Spleen (tissue), 11 donors: ENCODE results near the gene SSBP2. TPM values are rescaled to one million over a fixed set of nuclear protein-coding genes. Genes with fewer than 3 reads are reported as not detected.

Source experiments
- DNase-seq: peaks from one replicate; pipeline ENCODE4 v3.0.0-alpha.2; 2020
- H3K27ac ChIP-seq, 8 donors: fragments of 200-600 bp; sonication (generic) in 7 of 8; 1 replicate in 4 of 8; 2 replicates in 4 of 8; pipeline versions ENCODE4 v1.5.0 to v1.8.0; 2016 to 2021; ENCODE audit warnings: inconsistent platforms in 4 of 8, mild to moderate bottlenecking in 4 of 8, moderate library complexity in 1 of 8
- H3K27me3 ChIP-seq, 7 donors: fragments of 200-600 bp; sonication (generic) in 6 of 7; replicated peaks in 1 of 7; 1 replicate in 4 of 7; 2 replicates in 3 of 7; pipeline versions ENCODE4 v1.5.0 to v1.8.0; 2016 to 2021; ENCODE audit warnings: inconsistent platforms in 3 of 7, mild to moderate bottlenecking in 1 of 7
- H3K36me3 ChIP-seq, 6 donors: fragments of 200-600 bp; sonication (generic) in 5 of 6; 1 replicate in 4 of 6; 2 replicates in 2 of 6; pipeline versions ENCODE4 v1.5.0 to v1.8.0; 2016 to 2021; ENCODE audit warnings: inconsistent platforms in 2 of 6
- H3K4me1 ChIP-seq, 6 donors: fragments of 200-600 bp; sonication (generic) in 5 of 6; 1 replicate in 3 of 6; 2 replicates in 3 of 6; pipeline versions ENCODE4 v1.5.0 to v1.8.0; 2016 to 2021; ENCODE audit warnings: inconsistent platforms in 3 of 6
- H3K4me3 ChIP-seq, 8 donors: fragments of 200-600 bp; sonication (generic) in 7 of 8; 1 replicate in 4 of 8; 2 replicates in 4 of 8; pipeline versions ENCODE4 v1.5.0 to v1.8.0; 2016 to 2021; ENCODE audit warnings: inconsistent platforms in 4 of 8, mild to moderate bottlenecking in 4 of 8, moderate library complexity in 2 of 8
- H3K9me3 ChIP-seq, 8 donors: fragments of 200-600 bp; sonication (generic) in 7 of 8; 1 replicate in 4 of 8; 2 replicates in 4 of 8; pipeline versions ENCODE4 v1.5.0 to v1.8.0; 2016 to 2021; ENCODE audit warnings: inconsistent platforms in 4 of 8
- CTCF ChIP-seq, 11 experiments: fragments of 200-600 bp in 7 of 11; fragments of 450-650 bp in 4 of 11; sonication (generic) in 4 of 11; IDR thresholded peaks in 8 of 11; conservative IDR thresholded peaks in 3 of 11; 1 replicate in 7 of 11; 2 replicates in 4 of 11; pipeline versions ENCODE4 v1.4.0 to v1.8.0; 2016 to 2021; ENCODE audit warnings: antibody characterized with exemption in 11 of 11, inconsistent platforms in 4 of 11, mild to moderate bottlenecking in 1 of 11
- POLR2A ChIP-seq, 3 donors: fragments of 450-650 bp; IDR thresholded peaks; one replicate each; pipeline ENCODE4 v1.5.1; 2017; ENCODE audit warnings: antibody characterized with exemption in 3 of 3, mild to moderate bottlenecking in 1 of 3
- POLR2AphosphoS5 ChIP-seq, 3 donors: sonication (generic); formaldehyde crosslinking; IDR thresholded peaks; one replicate each; pipeline ENCODE4 v1.5.1; 2017; ENCODE audit warnings: antibody characterized with exemption in 3 of 3
- WGBS, 5 donors: extraction: QIAGEN DNeasy Blood & Tissue Kit in 3 of 5; methylation state at CpG; one replicate each; pipeline versions ENCODE4 v1.1.5 to v1.1.7; 2013 to 2018; 5-methylcytosine and 5-hydroxymethylcytosine counted together
- intact Hi-C: fragments of 100-400 bp; cut with DNase I; formaldehyde crosslinking; loops from one replicate; pipeline ENCODE4 v1.15.0; 2023; ENCODE audit warnings: low total_unique reads
- polyA plus RNA-seq, 3 donors: library from polyadenylated mRNA; stranded (reverse); fragments of 200-250 nt; gene quantifications; one replicate each; pipeline ENCODE4 v1.2.1, GENCODE V29; 2013
- total RNA-seq, 7 donors: library from RNA; depleted of rRNA in 3 of 7; stranded (reverse); fragments of >200 nt in 3 of 7; fragmentation: NEBNext Ultra II Directional in 4 of 7; extraction: Animal tissue kit (Norgen Biotek cat#: 25700) in 4 of 7; gene quantifications; one replicate each; pipeline versions ENCODE4 v1.1.0 to v1.2.1, GENCODE V29; 2016 to 2021
- donor health status: healthy with polysubstance abuse.
- donor health status: DM: no; HTN: no; CAD: no; lungs with moderate emphysema.
- donor health status: DM: no; HTN: no; CAD: no.
- donor health status: Bipolar disorder and iron deficiency.
- donor health status: healthy.
- donor health status: DM: no; HTN: no; CAD: no.
- donor health status: DM: yes; HTN: yes; CAD: no.

The SSBP2 gene
- total and polyA plus RNA-seq, 10 donors = 12.2 to 40.8 (median 29.6) TPM

GRCh38 chr5:81752644-81752963, 1.7 kb upstream of the SSBP2 start:
- DNase-seq = no peak
- peak overlapping the region in 4 of 8 donors; percentile 92 to 97 (median 96) for H3K27ac ChIP-seq
- WGBS, 5 donors = 89 to 97% (median 90%) methylated on average over 5 of the region's 5 CpGs
- H3K4me3 ChIP-seq = peak overlapping the region in 1 of 8 donors; percentile 94
- no peak for TF ChIP-seq POLR2AphosphoS5 (IDR thresholded peaks at IDR 0.05)
- TF ChIP-seq CTCF (IDR thresholded peaks at IDR 0.05 in 8 of 11, conservative IDR thresholded peaks at IDR 0.05 in 3 of 11) = no peak
- TF ChIP-seq POLR2A (IDR thresholded peaks at IDR 0.05) = no peak
- H3K9me3 ChIP-seq = no peaks in the 10 kb centered on the region
- peaks cover 16 to 39% (median 25%) of the 10 kb centered on the region in 6 donors for H3K4me1 ChIP-seq
- H3K27me3 ChIP-seq = peaks cover 0 to 7% (median 0%) of the 10 kb centered on the region in 7 donors
- intact Hi-C loops = loop anchor here (5.0 kb wide), 1 partner anchor 100 kb away; no protein-coding TSS in a partner anchor
- H3K36me3 ChIP-seq = no peaks in the 10 kb centered on the region

GRCh38 chr5:81751836-81752643, 1.1 kb upstream of the SSBP2 start:
- Histone ChIP-seq H3K4me3 (peak overlapping the region; percentile 79 to 99 (median 89)), H3K27me3 (peaks cover 0 to 7% (median 0%) of the 10 kb centered on the region in 7 donors), H3K27ac (peak overlapping the region; percentile 85 to 97 (median 94)), H3K4me1 (peaks cover 16 to 41% (median 26%) of the 10 kb centered on the region in 6 donors), H3K36me3 (no peaks in the 10 kb centered on the region), H3K9me3 (no peaks in the 10 kb centered on the region)
- intact Hi-C loops = loop anchor here (5.0 kb wide), 1 partner anchor 100 kb away; no protein-coding TSS in a partner anchor
- DNase-seq = no peak
- no peak for TF ChIP-seq CTCF (IDR thresholded peaks at IDR 0.05 in 8 of 11, conservative IDR thresholded peaks at IDR 0.05 in 3 of 11)
- TF ChIP-seq POLR2A (IDR thresholded peaks at IDR 0.05) = peak in 1 of 3 donors; percentile 2
- 28 to 72% (median 29%) methylated on average over 13 to 37 of the region's 37 CpGs for WGBS, 5 donors

GRCh38 chr5:81750308-81751008, 439 bp downstream of the SSBP2 start:
- peaks cover 0 to 7% (median 0%) of the 10 kb centered on the region in 7 donors for H3K27me3 ChIP-seq
- no peaks in the 10 kb centered on the region for H3K36me3 ChIP-seq
- H3K4me3 ChIP-seq = peak overlapping the region; percentile 79 to 99 (median 89)
- H3K27ac ChIP-seq = peak overlapping the region; percentile 85 to 97 (median 94)
- no peak for TF ChIP-seq POLR2AphosphoS5 (IDR thresholded peaks at IDR 0.05)
- peak in 1 of 3 donors; percentile 62 for TF ChIP-seq POLR2A (IDR thresholded peaks at IDR 0.05)
- H3K9me3 ChIP-seq = no peaks in the 10 kb centered on the region
- no peak for DNase-seq
- WGBS, 5 donors = 0 to 2% (median 1%) methylated on average over 33 to 90 of the region's 90 CpGs
- intact Hi-C loops = loop anchor here (5.0 kb wide), 1 partner anchor 102 kb away; no protein-coding TSS in a partner anchor
- H3K4me1 ChIP-seq = peaks cover 16 to 55% (median 27%) of the 10 kb centered on the region in 6 donors

- intact Hi-C loops = loop anchor here (5.0 to 10.0 kb wide), 3 partner anchors 103 to 245 kb away; no protein-coding TSS in a partner anchor
- H3K9me3 ChIP-seq = no peaks in the 10 kb centered on the region
- peaks cover 16 to 60% (median 27%) of the 10 kb centered on the region in 6 donors for H3K4me1 ChIP-seq
- peak overlapping the region; percentile 76 to 97 (median 94) for H3K27ac ChIP-seq
- peak; percentile 92 for DNase-seq
- TF ChIP-seq POLR2A (IDR thresholded peaks at IDR 0.05) (peak in 1 of 3 donors; percentile 36), CTCF (IDR thresholded peaks at IDR 0.05 in 8 of 11, conservative IDR thresholded peaks at IDR 0.05 in 3 of 11) (peak in 1 of 11 experiments; percentile 22), POLR2AphosphoS5 (IDR thresholded peaks at IDR 0.05) (peak; percentile 36 to 79 (median 68))
- H3K36me3 ChIP-seq = no peaks in the 10 kb centered on the region
- WGBS, 5 donors = 0 to 2% (median 1%) methylated on average over 30 to 61 of the region's 61 CpGs
- peak overlapping the region; percentile 61 to 99 (median 86) for H3K4me3 ChIP-seq
- peaks cover 0 to 7% (median 0%) of the 10 kb centered on the region in 7 donors for H3K27me3 ChIP-seq
These were observed 1.2 kb downstream of the SSBP2 start for GRCh38 chr5:81749561-81750307.
